DMS 273 (cell line): Measurements from ENCODE around the gene TREM2.
"Not testable (repeated sequence)": the region's sequence is repeated elsewhere in the genome, so short reads cannot be mapped to it uniquely, and the experiment has no call there.

Experiments
- DNase-seq: peaks from one replicate; lab custom pipeline; 2025; ENCODE audit not compliant: unreplicated experiment; lab: John Stamatoyannopoulos, UW

Gene TREM2

GRCh38 chr6:41156001-41156400, 6.9 kb downstream of the TREM2 start:
- DNase-seq = no peak

DNA sequence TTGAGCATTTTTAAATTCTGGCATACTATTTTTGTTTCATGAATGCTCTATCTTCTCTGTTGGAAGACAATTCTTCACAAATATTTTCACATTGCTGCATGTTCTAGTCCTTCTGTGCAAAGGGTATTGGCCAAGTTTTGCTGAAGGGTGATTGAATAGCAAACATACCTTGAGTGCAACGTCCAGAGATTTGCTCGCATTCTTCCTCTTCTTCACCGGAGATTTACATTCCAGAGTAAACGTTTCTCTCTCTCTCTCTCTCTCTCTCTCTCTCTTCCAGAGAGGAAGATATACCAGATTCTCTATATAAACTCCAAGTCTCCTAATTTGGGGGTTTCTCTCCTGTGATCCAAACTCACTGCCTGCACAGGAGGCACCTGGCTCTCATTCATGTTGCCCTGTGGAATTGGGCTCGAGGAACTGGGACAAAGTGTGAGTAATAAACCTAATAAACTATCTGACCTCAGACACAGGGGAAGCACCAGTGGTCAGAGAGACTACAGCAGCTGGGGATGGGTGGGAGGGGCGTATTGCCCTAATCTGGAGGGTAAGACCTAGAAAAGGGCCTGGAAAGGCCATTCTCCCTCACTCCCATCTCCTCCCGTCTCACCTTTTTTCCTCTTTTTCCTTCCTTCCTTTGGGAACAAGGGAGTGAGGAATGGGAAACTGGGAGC, 7.6 kb downstream of the TREM2 start:
- no peak for DNase-seq

DNA sequence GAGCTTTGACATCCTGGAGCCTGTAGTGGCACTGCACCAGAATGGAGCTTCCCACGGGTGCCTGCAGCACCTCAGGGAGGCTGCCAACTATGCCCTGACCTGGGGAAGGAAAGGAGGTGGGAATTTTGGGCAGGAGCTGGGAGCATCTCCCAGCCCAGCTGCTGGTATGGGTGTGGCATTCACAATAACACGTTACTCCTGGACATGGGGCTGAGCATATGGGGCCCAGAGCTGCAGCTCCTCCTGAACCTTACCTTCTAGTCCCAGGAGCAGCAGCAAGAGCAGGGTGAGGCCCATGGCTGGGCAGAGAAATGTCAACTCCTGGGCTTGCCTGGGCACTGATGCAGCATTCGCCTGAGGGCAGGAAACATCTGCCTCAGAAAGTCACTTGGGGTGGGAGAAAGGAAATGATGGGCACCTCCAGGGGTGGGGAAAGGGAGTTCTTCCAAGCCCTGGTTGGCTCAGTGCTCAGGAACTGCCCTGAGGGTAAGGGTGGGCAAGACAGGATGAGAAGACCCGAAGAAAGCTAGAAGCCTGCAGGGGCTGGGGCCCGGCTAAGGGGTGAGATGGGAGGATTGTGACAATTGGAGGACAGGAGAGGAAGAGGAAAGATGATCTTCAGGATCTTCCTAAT, 8.8 kb downstream of the TREM2 start, which contains the start of gene TREML1:
Gene TREML1 (minus strand): TSS at position 356 of the 634 bp plus-strand sequence. CDS start 59 bp downstream, at position 297.
- no peak for DNase-seq

DNA sequence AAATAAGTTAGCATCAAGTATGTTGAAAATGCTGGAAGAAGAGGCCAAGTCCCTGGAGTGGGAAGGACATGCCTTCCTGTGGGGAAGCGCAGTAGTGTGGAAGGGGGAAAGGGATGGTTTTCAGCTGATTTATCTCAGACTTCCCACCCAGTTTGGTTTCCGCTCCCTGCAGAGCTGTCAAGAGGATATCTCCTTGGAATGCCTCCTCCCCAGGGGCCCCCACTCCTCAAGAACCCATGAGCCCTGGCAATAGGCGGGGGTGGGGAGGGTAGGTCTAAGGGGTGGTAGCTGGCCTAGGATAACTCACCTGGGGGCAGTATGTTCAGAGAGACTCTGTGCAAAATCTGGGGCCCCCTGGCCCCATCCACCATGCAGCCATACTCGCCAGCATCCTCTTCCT, 9.5 kb downstream of the TREM2 start:
- DNase-seq = no peak

DNA sequence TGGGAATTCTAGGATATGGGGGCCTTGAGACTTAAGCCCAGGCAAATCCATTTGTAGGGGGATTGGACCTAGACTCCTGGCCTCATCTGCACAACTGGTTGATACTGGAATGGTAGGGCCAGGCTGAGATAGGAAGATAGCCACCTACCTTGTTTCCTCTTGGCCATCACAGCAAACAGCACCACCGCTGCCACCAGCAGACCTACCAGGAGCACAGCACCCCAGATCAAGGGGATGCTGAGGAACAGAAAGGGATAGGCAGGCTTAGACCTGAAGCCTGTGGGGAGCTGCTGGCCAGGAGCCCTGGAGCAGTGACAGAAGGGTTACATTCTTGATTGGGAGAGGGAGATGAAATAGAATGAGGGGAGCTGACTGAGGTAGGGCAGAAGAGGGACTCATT, 12.2 kb downstream of the TREM2 start:
- no peak for DNase-seq

DNA sequence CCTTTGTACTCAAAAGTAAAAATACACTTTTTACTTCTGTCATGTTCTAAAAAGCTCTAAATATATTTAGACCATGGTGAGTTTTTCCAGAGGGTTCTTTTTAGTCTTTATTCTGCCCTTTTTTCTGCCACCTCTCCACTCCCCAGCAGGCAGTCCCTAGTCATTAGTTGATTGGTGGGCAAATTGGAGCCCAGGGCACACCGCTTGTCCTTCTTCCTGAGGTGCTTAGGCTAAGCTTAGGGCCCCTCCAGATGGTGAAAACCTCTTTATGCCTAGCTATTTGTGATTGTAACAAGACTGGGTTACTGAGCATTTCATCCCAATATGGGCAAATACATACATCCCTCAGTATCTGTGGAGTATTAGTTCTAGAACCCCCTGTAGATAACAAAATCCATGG, 15.0 kb downstream of the TREM2 start:
- no peak for DNase-seq

- DNase-seq = no peak
Observed at GRCh38 chr6:41136911-41137310, 26.0 kb downstream of the TREM2 start.

GRCh38 chr6:41135062-41135832, 27.7 kb downstream of the TREM2 start:
- DNase-seq = no peak

DNA sequence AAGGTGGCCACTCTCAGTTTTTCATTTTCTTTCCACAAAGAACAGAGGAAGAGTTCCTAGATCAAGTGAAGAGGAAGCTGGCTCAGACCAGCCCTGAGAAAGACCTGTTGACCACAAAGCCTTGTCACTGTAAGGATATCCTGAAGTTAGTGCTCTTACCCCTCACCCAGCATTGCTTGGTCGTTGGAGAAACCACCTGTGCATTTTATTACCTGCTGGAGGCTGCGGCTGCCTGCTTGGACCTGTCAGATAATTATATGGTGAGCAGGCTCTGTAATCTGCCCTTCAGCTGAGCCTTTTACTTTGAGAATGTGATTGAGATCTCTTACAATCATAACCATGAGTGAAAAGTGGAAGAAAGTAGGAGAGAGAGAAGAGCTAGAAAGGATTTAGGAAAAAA, 30.7 kb downstream of the TREM2 start:
- no peak for DNase-seq

DNA sequence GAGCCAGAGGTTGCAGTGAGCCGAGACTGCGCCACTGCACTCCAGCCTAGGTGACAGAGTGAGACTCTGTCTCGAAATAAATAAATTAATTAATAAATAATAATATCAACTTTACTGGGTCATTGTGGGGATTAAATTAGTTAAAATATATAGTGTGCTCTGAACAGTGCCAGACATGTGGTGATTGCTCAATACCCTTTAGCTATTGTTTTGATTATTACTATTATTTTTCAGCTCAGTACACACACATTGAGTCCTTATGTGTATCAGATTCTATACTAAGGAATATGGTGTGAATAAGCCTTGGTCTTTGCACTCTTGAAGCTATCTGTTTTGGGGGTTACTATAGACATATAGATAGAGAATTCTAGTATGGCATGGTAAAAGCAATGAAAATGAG, 37.6 kb downstream of the TREM2 start:
- DNase-seq = no peak

- no peak for DNase-seq
Observed at GRCh38 chr6:41122918-41123317, 40.0 kb downstream of the TREM2 start.

DNA sequence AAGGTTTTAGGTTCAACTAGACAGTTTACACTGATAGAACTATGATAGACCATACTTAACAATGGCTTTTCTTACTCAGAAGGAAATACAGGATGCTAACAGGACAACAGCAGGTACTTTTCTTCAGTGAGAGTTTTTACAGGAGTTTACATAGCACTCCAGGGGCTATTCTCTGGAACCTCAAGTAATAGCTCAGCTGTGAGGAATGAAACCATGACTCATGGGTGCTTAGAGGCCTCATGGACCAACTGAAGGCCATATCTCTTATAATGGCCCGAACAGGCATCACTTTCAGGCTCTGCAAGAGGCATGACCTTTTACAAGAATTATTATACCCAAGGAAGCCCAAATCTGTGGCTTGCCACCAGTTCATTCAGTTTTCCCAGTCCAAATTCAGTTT, 40.5 kb downstream of the TREM2 start:
- no peak for DNase-seq

DNA sequence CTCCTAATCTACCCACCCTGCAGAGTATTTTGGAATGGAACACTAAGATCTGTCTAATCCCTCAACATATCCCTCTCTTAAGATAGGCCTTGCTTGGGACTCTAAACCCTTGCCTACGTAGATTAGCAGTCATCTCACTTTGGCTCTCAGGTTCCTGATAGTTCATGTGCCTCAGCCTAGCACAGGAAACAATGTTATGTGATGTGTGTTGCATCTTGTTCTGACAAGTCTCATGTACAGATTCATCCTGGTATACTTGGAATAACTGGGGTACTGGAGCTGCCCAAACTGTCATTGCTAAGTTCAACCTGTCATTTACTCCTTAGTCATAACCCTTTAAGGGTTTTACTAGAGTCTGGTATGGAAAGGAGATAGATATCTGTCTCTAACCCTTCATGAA, 42.9 kb downstream of the TREM2 start:
- DNase-seq = no peak

- DNase-seq = no peak
Observed at GRCh38 chr6:41119508-41119907, 43.4 kb downstream of the TREM2 start.

DNA sequence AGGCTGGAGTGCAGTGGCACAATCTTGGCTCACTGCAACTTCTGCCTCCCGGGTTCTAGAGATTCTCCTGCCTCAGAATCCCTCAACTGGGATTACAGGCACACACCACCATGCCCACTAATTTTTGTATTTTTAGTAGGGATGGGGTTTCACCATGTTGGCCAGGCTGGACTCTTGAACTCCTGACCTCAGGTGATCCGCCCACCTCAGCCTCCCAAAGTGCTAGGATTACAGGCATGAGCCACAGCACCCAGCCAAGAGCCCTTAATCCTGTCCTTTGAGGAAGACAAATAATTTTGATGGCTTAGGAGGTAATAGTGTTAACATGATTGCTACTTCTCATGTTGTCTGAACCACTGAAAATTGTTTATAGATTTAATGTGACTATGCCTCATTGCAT, 47.9 kb downstream of the TREM2 start:
- not testable (repeated sequence) for DNase-seq

- no peak for DNase-seq
Observed at GRCh38 chr6:41111017-41111416, 51.9 kb downstream of the TREM2 start.
